PC-9 (cell line): ENCODE measurements around the gene SLC7A6. TPM values are rescaled to one million over a fixed set of nuclear protein-coding genes. Genes with fewer than 3 reads are reported as not detected.

Experiments
- BruUV-seq: library from RNA; stranded (reverse); fragments of 400-500 nt; replicated peaks from 2 replicates; lab custom pipeline; 2021; lab: Mats Ljungman, UMichigan
- CTCF ChIA-PET: fragments of 300-600 bp; sonication (Branson Sonifier 250); formaldehyde crosslinking; loops from one replicate; lab custom pipeline; 2022; ENCODE audit warnings: antibody characterized with exemption; lab: Charles Lee
- POLR2A ChIA-PET: fragments of 300-600 bp; sonication (Branson Sonifier 250); formaldehyde crosslinking; loops from one replicate; lab custom pipeline; 2022; ENCODE audit warnings: antibody characterized with exemption; ENCODE audit not compliant: unreplicated experiment; lab: Charles Lee
- DNase-seq, 2 experiments: peaks; one replicate each; pipeline versions ENCODE4 v3.0.0 to v3.0.0-alpha.2; 2015 to 2022; ENCODE audit warnings: mixed read lengths in 1 of 2
- H2AFZ ChIP-seq: fragments of 200-600 bp; sonication (generic); 2 replicates; pipeline ENCODE4 v1.8.1; 2017; ENCODE audit warnings: antibody characterized with exemption
- H3F3A ChIP-seq: fragments of 200-600 bp; sonication (generic); 2 replicates; pipeline ENCODE4 v1.8.1; 2017; ENCODE audit warnings: antibody characterized with exemption, mild to moderate bottlenecking, low read depth; ENCODE audit not compliant: insufficient read depth
- H3K27ac ChIP-seq: fragments of 200-600 bp; sonication (generic); 2 replicates; pipeline ENCODE4 v1.6.1; 2016; ENCODE audit warnings: mixed run types
- H3K27me3 ChIP-seq: fragments of 200-600 bp; sonication (generic); 2 replicates; pipeline ENCODE4 v1.6.1; 2016; ENCODE audit warnings: low read depth, mixed run types; ENCODE audit not compliant: insufficient read depth
- H3K36me3 ChIP-seq: fragments of 200-600 bp; sonication (generic); 2 replicates; pipeline ENCODE4 v1.6.1; 2016; ENCODE audit warnings: low read depth, mixed run types
- H3K4me1 ChIP-seq: fragments of 200-600 bp; sonication (generic); replicated peaks from 2 replicates; pipeline ENCODE4 v1.6.1; 2016; ENCODE audit warnings: mixed run types; ENCODE audit not compliant: insufficient read depth
- H3K4me2 ChIP-seq: fragments of 200-600 bp; sonication (generic); 2 replicates; pipeline ENCODE4 v1.6.1; 2017; ENCODE audit warnings: mixed run types
- H3K4me3 ChIP-seq: fragments of 200-600 bp; sonication (generic); 2 replicates; pipeline ENCODE4 v1.6.1; 2016; ENCODE audit warnings: mixed run types
- H3K79me2 ChIP-seq: fragments of 200-600 bp; sonication (generic); 2 replicates; pipeline ENCODE4 v1.6.1; 2017; ENCODE audit warnings: low read depth, mixed run types
- H3K9me2 ChIP-seq: fragments of 200-600 bp; sonication (generic); 2 replicates; pipeline ENCODE4 v1.8.1; 2017; ENCODE audit warnings: mild to moderate bottlenecking; ENCODE audit not compliant: insufficient read depth
- H3K9me3 ChIP-seq: fragments of 200-600 bp; sonication (generic); 2 replicates; pipeline ENCODE4 v1.8.1; 2016; ENCODE audit warnings: low read depth; ENCODE audit not compliant: insufficient read depth
- H4K20me1 ChIP-seq: fragments of 200-600 bp; sonication (generic); 2 replicates; pipeline ENCODE4 v1.8.1; 2017; ENCODE audit not compliant: insufficient read depth
- CTCF ChIP-seq: fragments of 200-600 bp; sonication (generic); conservative IDR thresholded peaks from 2 replicates; pipeline ENCODE4 v1.6.1; 2017; ENCODE audit warnings: mixed run types, antibody characterized with exemption, mild to moderate bottlenecking, moderate library complexity
- EZH2 ChIP-seq: fragments of 200-600 bp; sonication (generic); IDR thresholded peaks from 2 replicates; pipeline ENCODE4 v1.8.0; 2017; ENCODE audit warnings: antibody characterized with exemption, low read depth
- intact Hi-C: fragments of 100-400 bp; cut with micrococcal nuclease; formaldehyde crosslinking; loops from one replicate; pipeline ENCODE4 v1.10.0; 2022; ENCODE audit not compliant: unreplicated experiment
- total RNA-seq: library from RNA; stranded (reverse); gene quantifications from 2 replicates; pipeline ENCODE4 v1.2.3, GENCODE V29; 2021

Gene SLC7A6
- total RNA-seq, 1 experiment from 2014 or later: 44.7 TPM

- H3K4me3 ChIP-seq: no peak overlapping the region
- CTCF ChIA-PET: no interaction called here
- no peak overlapping the region for H3K4me2 ChIP-seq
- H3K9me2 ChIP-seq: no peaks in the 10 kb centered on the region
- H3K27ac ChIP-seq: no peak overlapping the region
- POLR2A ChIA-PET: no interaction called here
- no peaks in the 10 kb centered on the region for H3K36me3 ChIP-seq
- no peak for DNase-seq
- H2AFZ ChIP-seq: no peak overlapping the region
- H3K9me3 ChIP-seq: no peaks in the 10 kb centered on the region
- H4K20me1 ChIP-seq: no peaks in the 10 kb centered on the region
- H3K4me1 ChIP-seq: no peaks in the 10 kb centered on the region
- H3K27me3 ChIP-seq: no peaks in the 10 kb centered on the region
- H3F3A ChIP-seq: 0 out of 2 replicates have a peak, but pooled peaks cover 4% of the 10 kb centered on the region
- intact Hi-C loops: no loop called here
- no peaks in the 10 kb centered on the region for H3K79me2 ChIP-seq
- no TSS peak for BruUV-seq
- TF ChIP-seq EZH2 (no peak), CTCF (no peak)
These were observed 48.1 kb upstream of the SLC7A6 start for GRCh38 chr16:68216240-68216639.

- TF ChIP-seq EZH2 (no peak), CTCF (no peak)
- H3K4me2 ChIP-seq: no peak overlapping the region
- no peaks in the 10 kb centered on the region for H3K9me3 ChIP-seq
- H2AFZ ChIP-seq: no peak overlapping the region
- H3K27me3 ChIP-seq: no peaks in the 10 kb centered on the region
- no peaks in the 10 kb centered on the region for H3K4me1 ChIP-seq
- BruUV-seq: no TSS peak
- no peak overlapping the region for H3K27ac ChIP-seq
- no peak for DNase-seq
- ChIA-PET POLR2A (interaction anchor here (0.5 to 0.6 kb wide), 2 partner anchors 20 to 214 kb away, joined by 3 to 18 read pairs; no protein-coding TSS in a partner anchor), CTCF (interaction anchor here (0.6 kb wide), 1 partner anchor 76 kb away, joined by 3 read pairs; no protein-coding TSS in a partner anchor)
- H3K79me2 ChIP-seq: no peaks in the 10 kb centered on the region
- no peaks in the 10 kb centered on the region for H3K9me2 ChIP-seq
- no peaks in the 10 kb centered on the region for H4K20me1 ChIP-seq
- H3F3A ChIP-seq: 0 out of 2 replicates have a peak, but pooled peaks cover 8% of the 10 kb centered on the region
- no peak overlapping the region for H3K4me3 ChIP-seq
- intact Hi-C loops: no loop called here
- no peaks in the 10 kb centered on the region for H3K36me3 ChIP-seq
These were observed 46.8 kb upstream of the SLC7A6 start for GRCh38 chr16:68217506-68217905.

- H3K36me3 ChIP-seq: no peaks in the 10 kb centered on the region
- H3K4me1 ChIP-seq: no peaks in the 10 kb centered on the region
- CTCF ChIA-PET: interaction anchor here (0.7 kb wide), 1 partner anchor 1261 kb away, joined by 3 read pairs; no protein-coding TSS in a partner anchor
- H3K27me3 ChIP-seq: no peaks in the 10 kb centered on the region
- 0 out of 2 replicates have a peak, but pooled peaks cover 13% of the 10 kb centered on the region for H3F3A ChIP-seq
- no peak overlapping the region for H2AFZ ChIP-seq
- no peak for TF ChIP-seq CTCF
- no peak for TF ChIP-seq EZH2
- H3K4me3 ChIP-seq: no peak overlapping the region
- H3K9me2 ChIP-seq: no peaks in the 10 kb centered on the region
- DNase-seq: no peak
- BruUV-seq: no TSS peak
- H3K79me2 ChIP-seq: no peaks in the 10 kb centered on the region
- no peak overlapping the region for H3K4me2 ChIP-seq
- no peaks in the 10 kb centered on the region for H3K9me3 ChIP-seq
- H4K20me1 ChIP-seq: no peaks in the 10 kb centered on the region
- intact Hi-C loops: loop anchor here (10.0 kb wide), 1 partner anchor 725 kb away; no protein-coding TSS in a partner anchor
- no peak overlapping the region for H3K27ac ChIP-seq
- POLR2A ChIA-PET: no interaction called here
These were observed 44.5 kb upstream of the SLC7A6 start for GRCh38 chr16:68219725-68220351.
